ENCODE results near the gene LRRC41.

- TF ChIP-seq CTCF (IDR thresholded peaks at IDR 0.05; ENCODE audit: low read length), result no peak
- no peak for TF ChIP-seq EZH2phosphoT487 (IDR thresholded peaks at IDR 0.05; ENCODE audit: low read length)
Observed at GRCh38 chr1:46275030-46275337, 28.4 kb downstream of the LRRC41 start.
